HEK293 (cell line): ENCODE measurements around the gene HMCN1.
A peak's percentile ranks its signal among the peaks of the same experiment; 100 is the strongest.

ENCODE experiments used
- KLF17 ChIP-seq: fragments of 450-650 bp; formaldehyde crosslinking; IDR thresholded peaks from 2 replicates; pipeline ENCODE4 v1.5.1; 2016; ENCODE audit warnings: missing biosample characterization, missing genetic modification characterization
- PATZ1 ChIP-seq: fragments of 450-650 bp; formaldehyde crosslinking; IDR thresholded peaks from 2 replicates; pipeline ENCODE4 v1.5.1; 2016; ENCODE audit warnings: missing biosample characterization, missing genetic modification characterization
- PRDM1 ChIP-seq: fragments of 450-650 bp; formaldehyde crosslinking; IDR thresholded peaks from 2 replicates; pipeline ENCODE4; 2016; ENCODE audit warnings: missing biosample characterization, missing genetic modification characterization
- YY1 ChIP-seq: fragments of 450-650 bp; formaldehyde crosslinking; IDR thresholded peaks from 2 replicates; pipeline ENCODE4 v1.5.1; 2018; ENCODE audit warnings: missing biosample characterization, missing genetic modification characterization
- ZBTB1 ChIP-seq: fragments of 450-650 bp; formaldehyde crosslinking; IDR thresholded peaks from 2 replicates; pipeline ENCODE4 v1.5.1; 2016; ENCODE audit warnings: missing biosample characterization, missing genetic modification characterization
- ZBTB11 ChIP-seq: fragments of 450-650 bp; formaldehyde crosslinking; conservative IDR thresholded peaks from 2 replicates; pipeline ENCODE4 v1.5.1; 2016; ENCODE audit warnings: low read depth, missing biosample characterization, missing genetic modification characterization
- ZNF112 ChIP-seq: fragments of 450-650 bp; formaldehyde crosslinking; IDR thresholded peaks from 2 replicates; pipeline ENCODE4 v1.5.0; 2017; ENCODE audit warnings: missing biosample characterization, missing genetic modification characterization
- ZNF132 ChIP-seq: fragments of 450-650 bp; formaldehyde crosslinking; IDR thresholded peaks from 2 replicates; pipeline ENCODE4 v1.5.1; 2017; ENCODE audit warnings: missing biosample characterization, missing genetic modification characterization, borderline replicate concordance
- ZNF24 ChIP-seq: fragments of 450-650 bp; formaldehyde crosslinking; IDR thresholded peaks from 2 replicates; pipeline ENCODE4 v1.5.1; 2016; ENCODE audit warnings: missing biosample characterization, missing genetic modification characterization
- ZNF324 ChIP-seq: fragments of 450-650 bp; formaldehyde crosslinking; IDR thresholded peaks from 2 replicates; pipeline ENCODE4 v1.5.1; 2016; ENCODE audit warnings: missing biosample characterization, missing genetic modification characterization
- ZNF362 ChIP-seq: fragments of 450-650 bp; formaldehyde crosslinking; IDR thresholded peaks from 2 replicates; pipeline ENCODE4 v1.5.1; 2016; ENCODE audit warnings: missing biosample characterization, missing genetic modification characterization
- ZNF394 ChIP-seq: fragments of 450-650 bp; formaldehyde crosslinking; IDR thresholded peaks from 2 replicates; pipeline ENCODE4 v1.5.1; 2016; ENCODE audit warnings: missing biosample characterization, missing genetic modification characterization, mild to moderate bottlenecking, moderate library complexity, borderline replicate concordance
- ZNF433 ChIP-seq: fragments of 450-650 bp; formaldehyde crosslinking; IDR thresholded peaks from 2 replicates; pipeline ENCODE4 v1.5.1; 2016; ENCODE audit warnings: missing biosample characterization, missing genetic modification characterization, low read depth
- ZNF529 ChIP-seq: fragments of 450-650 bp; formaldehyde crosslinking; IDR thresholded peaks from 2 replicates; pipeline ENCODE4 v1.5.1; 2017; ENCODE audit warnings: missing genetic modification characterization, missing biosample characterization; ENCODE audit not compliant: insufficient replicate concordance
- ZNF558 ChIP-seq: fragments of 450-650 bp; formaldehyde crosslinking; IDR thresholded peaks from 2 replicates; pipeline ENCODE4 v1.5.1; 2016; ENCODE audit warnings: missing biosample characterization, missing genetic modification characterization
- ZNF585B ChIP-seq: fragments of 450-650 bp; formaldehyde crosslinking; IDR thresholded peaks from 2 replicates; pipeline ENCODE4 v1.5.1; 2016; ENCODE audit warnings: missing biosample characterization, missing genetic modification characterization
- ZNF639 ChIP-seq: fragments of 450-650 bp; formaldehyde crosslinking; IDR thresholded peaks from 2 replicates; pipeline ENCODE4 v1.5.1; 2016; ENCODE audit warnings: missing biosample characterization, missing genetic modification characterization
- ZNF658 ChIP-seq: fragments of 450-650 bp; formaldehyde crosslinking; IDR thresholded peaks from 2 replicates; pipeline ENCODE4; 2016; ENCODE audit warnings: missing biosample characterization, missing genetic modification characterization
- ZNF792 ChIP-seq: fragments of 450-650 bp; formaldehyde crosslinking; IDR thresholded peaks from 2 replicates; pipeline ENCODE4 v1.5.1; 2016; ENCODE audit warnings: missing biosample characterization, missing genetic modification characterization
- ZNF837 ChIP-seq: fragments of 450-650 bp; formaldehyde crosslinking; IDR thresholded peaks from 2 replicates; pipeline ENCODE4 v1.5.1; 2016; ENCODE audit warnings: missing biosample characterization, missing genetic modification characterization
- ZNF843 ChIP-seq: fragments of 450-650 bp; formaldehyde crosslinking; IDR thresholded peaks from 2 replicates; pipeline ENCODE4 v1.5.1; 2016; ENCODE audit warnings: missing biosample characterization, missing genetic modification characterization
- TF ChIP-seq, protein P1 (sequence below): fragments of 450-650 bp; formaldehyde crosslinking; IDR thresholded peaks from 2 replicates; pipeline ENCODE4 v1.5.1; 2017; ENCODE audit warnings: missing biosample characterization, missing genetic modification characterization
- TF ChIP-seq, protein P2 (sequence below): fragments of 450-650 bp; IDR thresholded peaks from 2 replicates; pipeline ENCODE4 v1.5.1; 2018; ENCODE audit warnings: missing biosample characterization, mild to moderate bottlenecking, missing genetic modification characterization
- TF ChIP-seq, protein P3 (sequence below): fragments of 450-650 bp; formaldehyde crosslinking; IDR thresholded peaks from 2 replicates; pipeline ENCODE4 v1.5.1; 2016; ENCODE audit warnings: missing biosample characterization, missing genetic modification characterization, low read depth

HMCN1 gene

DNA sequence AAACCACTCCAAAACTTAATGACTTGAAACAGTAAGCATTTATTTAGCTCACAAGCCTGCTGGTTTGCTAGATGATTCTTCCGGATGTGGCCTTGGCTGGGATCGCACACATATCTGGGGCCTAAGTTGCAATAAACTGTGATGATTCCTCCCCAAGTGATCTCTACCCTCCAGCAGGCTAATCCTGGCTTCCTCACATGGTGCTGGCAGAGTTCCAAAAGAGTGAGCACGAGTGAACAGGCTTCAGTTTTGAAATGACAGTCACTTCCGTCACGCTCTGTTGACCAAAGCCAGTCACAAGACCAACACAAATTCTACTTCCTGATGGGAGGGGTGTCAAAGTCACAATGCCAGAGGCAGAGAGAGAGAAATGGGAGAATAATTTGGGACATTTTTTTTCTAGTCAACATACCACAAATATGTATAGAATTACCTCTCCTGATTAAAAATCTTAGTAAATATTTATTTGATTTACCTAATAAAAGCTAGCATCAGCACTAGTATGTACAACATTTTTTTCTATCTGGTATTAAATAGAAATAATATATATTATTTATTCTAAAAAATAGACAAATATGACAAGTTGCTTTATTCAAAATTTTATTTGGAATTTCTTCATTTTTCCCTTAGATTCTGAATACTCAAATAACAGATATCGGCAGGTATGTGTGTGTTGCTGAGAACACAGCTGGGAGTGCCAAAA lies 348.2 kb downstream of the HMCN1 start (continued):
- no peak for TF ChIP-seq ZNF585B (tag by site-specific recombination)
- no peak for TF ChIP-seq ZNF837 (tag by site-specific recombination)
- no peak for TF ChIP-seq KLF17
- TF ChIP-seq ZNF433 (tag by site-specific recombination): no peak
- no peak for TF ChIP-seq ZNF112 (tag by site-specific recombination)
- TF ChIP-seq ZNF24 (tag by site-specific recombination): peak; percentile 93; the same call in 1 of the 2 replicates
- no peak for TF ChIP-seq YY1 (tag by site-specific recombination)
- no peak for TF ChIP-seq ZNF792 (tag by site-specific recombination)
- TF ChIP-seq PATZ1 (tag by site-specific recombination): peak; percentile 66
- TF ChIP-seq PRDM1: no peak; the same call in 1 of the 2 replicates
- peak; percentile 80 for TF ChIP-seq ZNF394 (tag by site-specific recombination)
- no peak for TF ChIP-seq ZNF324 (tag by site-specific recombination)
- peak; percentile 57 for TF ChIP-seq ZNF558
- no peak for TF ChIP-seq ZNF132 (tag by site-specific recombination)
- no peak for TF ChIP-seq ZBTB11
- no peak for TF ChIP-seq ZBTB1
- TF ChIP-seq ZNF362 (tag by site-specific recombination): peak; percentile 77
- TF ChIP-seq, protein P1, sequence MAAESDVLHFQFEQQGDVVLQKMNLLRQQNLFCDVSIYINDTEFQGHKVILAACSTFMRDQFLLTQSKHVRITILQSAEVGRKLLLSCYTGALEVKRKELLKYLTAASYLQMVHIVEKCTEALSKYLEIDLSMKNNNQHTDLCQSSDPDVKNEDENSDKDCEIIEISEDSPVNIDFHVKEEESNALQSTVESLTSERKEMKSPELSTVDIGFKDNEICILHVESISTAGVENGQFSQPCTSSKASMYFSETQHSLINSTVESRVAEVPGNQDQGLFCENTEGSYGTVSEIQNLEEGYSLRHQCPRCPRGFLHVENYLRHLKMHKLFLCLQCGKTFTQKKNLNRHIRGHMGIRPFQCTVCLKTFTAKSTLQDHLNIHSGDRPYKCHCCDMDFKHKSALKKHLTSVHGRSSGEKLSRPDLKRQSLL (tag by site-specific recombination): no peak
- peak; percentile 56 for TF ChIP-seq ZNF639 (tag by site-specific recombination)
- TF ChIP-seq, protein P2, sequence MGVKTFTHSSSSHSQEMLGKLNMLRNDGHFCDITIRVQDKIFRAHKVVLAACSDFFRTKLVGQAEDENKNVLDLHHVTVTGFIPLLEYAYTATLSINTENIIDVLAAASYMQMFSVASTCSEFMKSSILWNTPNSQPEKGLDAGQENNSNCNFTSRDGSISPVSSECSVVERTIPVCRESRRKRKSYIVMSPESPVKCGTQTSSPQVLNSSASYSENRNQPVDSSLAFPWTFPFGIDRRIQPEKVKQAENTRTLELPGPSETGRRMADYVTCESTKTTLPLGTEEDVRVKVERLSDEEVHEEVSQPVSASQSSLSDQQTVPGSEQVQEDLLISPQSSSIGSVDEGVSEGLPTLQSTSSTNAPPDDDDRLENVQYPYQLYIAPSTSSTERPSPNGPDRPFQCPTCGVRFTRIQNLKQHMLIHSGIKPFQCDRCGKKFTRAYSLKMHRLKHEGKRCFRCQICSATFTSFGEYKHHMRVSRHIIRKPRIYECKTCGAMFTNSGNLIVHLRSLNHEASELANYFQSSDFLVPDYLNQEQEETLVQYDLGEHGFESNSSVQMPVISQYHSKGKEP (tag by site-specific recombination): peak; percentile 93
- TF ChIP-seq, protein P3, sequence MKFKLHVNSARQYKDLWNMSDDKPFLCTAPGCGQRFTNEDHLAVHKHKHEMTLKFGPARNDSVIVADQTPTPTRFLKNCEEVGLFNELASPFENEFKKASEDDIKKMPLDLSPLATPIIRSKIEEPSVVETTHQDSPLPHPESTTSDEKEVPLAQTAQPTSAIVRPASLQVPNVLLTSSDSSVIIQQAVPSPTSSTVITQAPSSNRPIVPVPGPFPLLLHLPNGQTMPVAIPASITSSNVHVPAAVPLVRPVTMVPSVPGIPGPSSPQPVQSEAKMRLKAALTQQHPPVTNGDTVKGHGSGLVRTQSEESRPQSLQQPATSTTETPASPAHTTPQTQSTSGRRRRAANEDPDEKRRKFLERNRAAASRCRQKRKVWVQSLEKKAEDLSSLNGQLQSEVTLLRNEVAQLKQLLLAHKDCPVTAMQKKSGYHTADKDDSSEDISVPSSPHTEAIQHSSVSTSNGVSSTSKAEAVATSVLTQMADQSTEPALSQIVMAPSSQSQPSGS (tag by site-specific recombination): peak; percentile 37; the same call in 1 of the 2 replicates
- TF ChIP-seq ZNF529 (tag by site-specific recombination): no peak
- no peak for TF ChIP-seq ZNF658 (tag by site-specific recombination)
- TF ChIP-seq ZNF843 (tag by site-specific recombination): 0 out of 2 replicates have a peak, but pooled peaks have one; percentile 54
